Peyer's patch (tissue), 4 donors: ENCODE measurements around the gene DENND4B.

Source experiments
- CTCF ChIP-seq, 6 experiments: fragments of 450-650 bp in 4 of 6; fragments of 200-600 bp in 2 of 6; sonication (generic) in 1 of 6; IDR thresholded peaks; one replicate each; pipeline ENCODE4 v1.5.1; 2017 to 2019; ENCODE audit warnings: antibody characterized with exemption in 6 of 6, mild to moderate bottlenecking in 3 of 6, moderate library complexity in 1 of 6
- POLR2A ChIP-seq, 2 donors: fragments of 450-650 bp; IDR thresholded peaks; one replicate each; pipeline ENCODE4 v1.5.1; 2017; ENCODE audit warnings: antibody characterized with exemption in 2 of 2, mild to moderate bottlenecking in 2 of 2, moderate library complexity in 2 of 2

- TF ChIP-seq CTCF (IDR thresholded peaks at IDR 0.05) (no peak), POLR2A (IDR thresholded peaks at IDR 0.05) (no peak)
These were observed 1.3 kb downstream of the DENND4B start for GRCh38 chr1:153945131-153945794.
